Activated naive CD4-positive, alpha-beta T cell treated with Interleukin-2 at 50 U/mL for 16 hours (primary cell): ENCODE results near the gene TMEM240.
"Not testable (repeated sequence)": the region's sequence is repeated elsewhere in the genome, so short reads cannot be mapped to it uniquely, and the experiment has no call there.

Experiments
- DNase-seq: peaks from one replicate; pipeline ENCODE4 v3.0.0-alpha.2; 2020

TMEM240 gene

GRCh38 chr1:1539310-1540089 is 924 bp downstream of the TMEM240 start:
- DNase-seq: no peak

DNA sequence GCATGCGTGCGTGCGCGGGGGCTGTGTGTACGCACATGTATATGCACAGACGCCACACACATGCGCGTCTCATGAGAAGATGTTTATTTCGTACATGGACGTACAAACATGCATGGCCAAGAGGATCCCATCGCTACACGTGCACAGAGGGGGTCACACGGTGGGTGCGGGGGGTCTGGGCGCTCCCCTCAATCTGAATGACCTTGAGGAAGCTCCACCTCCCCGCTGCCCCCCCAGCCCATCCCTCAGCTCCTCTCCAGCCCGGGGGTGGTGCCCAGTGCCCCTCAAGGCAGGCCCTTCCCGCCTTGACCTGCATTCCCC is 1.5 kb downstream of the TMEM240 start:
- no peak for DNase-seq

- DNase-seq: no peak
Measured at GRCh38 chr1:1538334-1538733, 2.1 kb downstream of the TMEM240 start.

- DNase-seq: no peak
Measured at GRCh38 chr1:1537626-1538250, 2.7 kb downstream of the TMEM240 start.

DNA sequence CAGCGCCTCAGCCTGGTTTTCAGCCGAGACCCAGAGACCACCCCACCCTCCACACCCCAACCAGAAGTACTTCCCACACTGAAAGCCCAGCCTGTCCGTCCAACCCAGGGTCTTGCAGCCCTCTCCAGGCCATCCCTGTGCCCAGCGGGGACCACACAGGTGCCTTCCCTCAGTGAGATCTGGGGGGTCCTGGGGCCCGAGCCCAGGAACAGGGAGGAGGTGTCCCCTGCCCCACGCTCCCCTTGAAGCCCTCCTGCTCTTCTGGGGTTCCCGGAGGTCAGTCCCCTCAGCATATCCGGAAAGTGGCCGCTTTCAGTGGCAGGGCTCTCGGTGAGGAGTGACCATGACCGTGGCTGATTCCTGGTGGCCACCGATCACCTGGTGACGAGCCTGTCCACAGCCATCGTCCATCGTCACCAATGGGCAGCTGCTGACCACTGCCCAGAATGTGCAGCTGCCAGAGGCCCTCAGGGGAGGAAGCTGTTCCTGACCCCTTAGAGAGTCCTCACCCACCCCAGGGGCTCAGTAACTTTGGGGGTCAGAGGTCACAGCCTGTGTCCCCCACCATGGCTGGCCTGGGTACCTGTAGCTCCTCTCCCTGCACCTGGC is 3.4 kb downstream of the TMEM240 start:
- DNase-seq: no peak

- DNase-seq: no peak
Measured at GRCh38 chr1:1536019-1536937, 4.1 kb downstream of the TMEM240 start.

- no peak for DNase-seq
Measured at GRCh38 chr1:1535201-1536018, 5.0 kb downstream of the TMEM240 start.

GRCh38 chr1:1534401-1535154 is 5.8 kb downstream of the TMEM240 start:
- DNase-seq: no peak

DNA sequence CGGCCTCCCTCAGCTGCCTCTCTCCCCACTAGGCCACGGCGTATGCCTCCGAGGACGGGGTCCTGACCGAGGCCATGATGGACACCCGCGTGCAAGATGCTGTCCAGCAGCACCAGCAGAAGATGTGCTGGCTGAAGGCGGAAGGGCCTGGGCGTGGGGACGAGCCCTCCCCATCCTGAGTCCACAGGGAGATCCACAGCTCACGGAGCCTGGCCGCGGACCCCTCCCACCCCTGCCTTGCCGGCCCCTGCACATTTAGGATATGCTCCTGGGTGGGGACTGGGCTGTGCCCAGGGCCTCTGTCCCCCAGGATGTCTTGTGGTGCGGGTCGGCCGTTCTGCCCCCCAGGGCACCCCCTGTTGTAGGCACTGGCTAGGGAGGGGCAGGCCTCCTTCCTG is 6.5 kb downstream of the TMEM240 start:
- not testable (repeated sequence) for DNase-seq

DNA sequence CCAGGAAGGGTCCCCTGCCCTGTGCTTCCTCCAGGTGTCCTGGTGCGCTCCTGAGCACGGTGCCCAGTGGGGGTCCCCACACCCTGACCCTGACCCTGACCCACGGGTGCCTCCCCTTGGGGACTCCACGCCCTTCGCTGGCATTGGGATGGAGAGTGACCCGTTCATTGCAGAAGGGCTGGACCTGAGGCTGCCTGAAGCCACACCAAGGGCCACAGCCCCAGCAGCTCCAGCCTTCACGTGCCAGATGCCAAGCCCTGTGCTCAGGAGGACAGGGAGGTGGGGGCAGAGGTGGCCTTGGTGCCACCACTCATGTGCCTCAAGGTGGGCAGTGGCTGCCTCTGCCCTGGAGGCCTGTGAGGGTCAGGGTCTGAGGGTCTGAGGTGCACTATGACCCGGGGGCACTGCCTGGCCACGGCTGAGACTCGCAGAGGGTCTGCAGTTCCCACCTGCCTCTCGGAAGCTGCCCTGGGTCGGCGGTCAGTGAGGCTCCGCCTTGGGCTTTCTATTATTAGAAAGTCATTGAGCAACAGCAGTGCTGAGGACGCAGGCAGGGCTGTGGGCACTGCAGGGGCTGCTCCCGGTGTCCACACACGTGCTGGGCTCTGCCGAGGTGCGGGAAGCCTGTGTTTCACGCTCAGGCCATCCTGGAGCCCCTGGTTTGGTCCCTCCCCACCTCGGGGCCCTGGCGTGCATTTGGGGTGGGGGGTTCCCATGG is 7.1 kb downstream of the TMEM240 start:
- DNase-seq: not testable (repeated sequence)

DNA sequence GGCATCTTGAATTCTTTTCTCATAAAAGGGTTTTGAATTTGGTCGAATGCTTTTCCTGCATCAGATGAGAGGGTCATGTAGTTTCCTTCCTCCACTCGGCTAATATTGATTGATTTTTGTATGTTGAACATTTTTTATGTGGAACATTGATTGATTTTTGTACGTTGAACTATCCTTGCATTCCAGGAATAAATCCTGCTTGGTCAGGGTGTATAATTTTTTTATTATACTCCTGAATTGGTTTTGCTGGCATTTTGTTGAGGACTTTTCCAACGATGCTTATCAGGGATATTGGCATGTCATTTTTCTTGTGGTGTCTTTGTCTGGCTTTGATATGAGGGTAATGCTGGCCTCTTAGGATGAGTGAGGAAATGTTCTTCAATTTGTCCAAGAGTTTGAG is 8.5 kb downstream of the TMEM240 start:
- DNase-seq: no peak

GRCh38 chr1:1529936-1530335 is 10.5 kb downstream of the TMEM240 start:
- no peak for DNase-seq

GRCh38 chr1:1529321-1529720 is 11.1 kb downstream of the TMEM240 start:
- DNase-seq: no peak

GRCh38 chr1:1528301-1529267 is 11.8 kb downstream of the TMEM240 start:
- DNase-seq: no peak

DNA sequence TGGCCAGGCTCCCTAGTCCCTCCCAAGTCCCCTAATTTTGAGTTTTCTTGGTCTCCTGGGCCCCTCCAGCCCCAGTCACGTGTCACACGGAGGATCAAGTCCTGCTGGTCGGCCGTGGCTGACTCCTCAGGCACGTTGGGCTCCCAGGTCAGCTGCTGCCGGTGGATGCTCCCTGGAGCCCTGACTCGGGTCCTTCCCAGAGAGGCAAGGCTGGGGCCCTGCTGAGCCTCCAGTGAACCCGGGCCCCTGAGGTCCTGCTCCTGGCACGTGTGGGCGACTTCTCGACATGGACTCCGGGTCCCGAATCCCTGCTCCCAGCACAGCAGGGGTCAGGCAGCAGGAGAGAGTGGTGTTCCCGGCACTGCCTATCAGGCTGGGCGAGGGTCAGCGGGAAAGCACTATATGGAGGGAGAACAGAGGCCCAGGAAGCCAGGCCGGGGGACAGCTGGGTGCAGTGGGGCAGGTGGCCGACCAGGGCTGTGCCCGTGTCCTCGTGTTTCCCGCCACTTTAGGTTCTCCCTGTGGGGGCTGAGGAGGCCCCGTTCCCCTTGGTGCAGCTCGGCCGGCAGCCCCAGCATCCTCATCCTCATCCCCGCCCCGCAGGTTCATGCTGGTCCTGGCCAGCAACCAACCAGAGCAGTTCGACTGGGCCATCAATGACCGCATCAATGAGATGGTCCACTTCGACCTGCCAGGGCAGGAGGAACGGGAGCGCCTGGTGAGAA is 13.2 kb downstream of the TMEM240 start:
- no peak for DNase-seq

GRCh38 chr1:1526476-1526875 is 13.9 kb downstream of the TMEM240 start:
- not testable (repeated sequence) for DNase-seq

DNA sequence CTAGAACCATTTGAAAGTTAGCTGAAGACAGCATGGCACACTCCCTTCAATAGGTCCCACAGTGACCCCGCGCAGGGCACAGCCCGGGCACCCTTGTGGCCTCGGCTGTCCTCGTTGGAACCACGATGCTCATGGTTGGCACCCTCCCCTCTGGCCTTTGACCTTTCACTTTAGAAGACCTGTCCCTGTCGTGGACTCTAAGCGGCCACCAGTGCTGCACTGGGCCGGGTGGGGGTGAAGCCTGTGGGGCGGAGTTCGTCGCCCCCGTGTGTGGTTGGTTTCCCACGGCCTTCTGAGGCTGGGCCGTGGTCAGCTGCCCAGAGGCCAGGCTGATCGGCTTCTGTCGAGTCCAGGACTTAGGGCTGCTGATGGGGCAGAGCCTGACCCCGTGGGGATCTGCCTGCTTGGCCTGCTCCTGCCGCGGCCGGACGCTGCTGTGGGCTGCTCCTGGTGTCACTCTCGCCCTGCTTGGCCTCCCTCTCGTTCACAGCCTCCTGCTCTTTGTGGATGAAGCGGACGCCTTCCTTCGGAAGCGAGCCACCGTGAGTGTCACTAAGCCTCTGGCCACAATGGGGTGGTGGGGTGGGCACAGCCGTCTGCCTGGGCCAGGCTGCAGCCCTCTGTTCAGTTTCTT is 15.6 kb downstream of the TMEM240 start:
- DNase-seq: not testable (repeated sequence)

GRCh38 chr1:1523651-1524050 is 16.8 kb downstream of the TMEM240 start:
- DNase-seq: not testable (repeated sequence)
